ENCODE measurements around the gene ARSH.

GRCh38 chrX:2958199-2958598 is 48.1 kb upstream of the ARSH start:
- TF ChIP-seq CTCF (IDR thresholded peaks at IDR 0.05) (no peak), POLR2A (IDR thresholded peaks at IDR 0.05) (no peak), POLR2AphosphoS5 (IDR thresholded peaks at IDR 0.05) (no peak)

Measured in suprapubic skin (tissue), 4 donors.